HG03521 (cell line): ENCODE results near the gene NANOGP8.

Source experiments
- ATAC-seq: cut with Tn5 transposase; IDR thresholded peaks from one replicate; pipeline ENCODE4 v1.9.1; 2021; ENCODE audit warnings: mild to moderate bottlenecking, moderate library complexity; ENCODE audit not compliant: unreplicated experiment

Gene NANOGP8

GRCh38 chr15:35061161-35061824 is 23.8 kb downstream of the NANOGP8 start:
- ATAC-seq, result no peak

- ATAC-seq, result no peak
Observed at GRCh38 chr15:35060591-35060990, 24.5 kb downstream of the NANOGP8 start.

DNA sequence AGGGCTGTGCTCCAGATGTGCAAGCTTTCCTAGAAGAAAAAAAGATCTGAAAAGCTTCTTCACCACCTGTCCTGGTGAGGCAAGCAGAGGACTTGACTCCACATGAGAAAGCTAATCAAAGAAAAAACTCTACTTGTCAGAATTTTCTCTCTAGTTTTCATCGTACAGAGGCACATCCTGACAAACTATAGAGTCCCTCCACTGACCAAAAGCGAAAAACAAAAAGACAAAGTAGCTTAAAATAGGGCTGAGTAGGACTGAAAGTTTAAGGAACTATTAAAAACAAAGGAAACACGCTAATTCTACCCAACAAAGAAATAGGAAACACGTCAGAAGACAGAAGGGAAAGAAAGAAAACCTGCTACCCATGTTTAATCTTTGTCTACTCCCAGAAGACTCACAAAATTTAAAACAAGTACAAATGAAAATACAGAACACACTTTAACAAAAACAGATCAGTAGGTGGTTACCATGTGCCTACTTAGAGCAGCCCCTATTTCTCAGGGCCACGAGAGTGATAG is 26.5 kb downstream of the NANOGP8 start:
- ATAC-seq, result no peak

DNA sequence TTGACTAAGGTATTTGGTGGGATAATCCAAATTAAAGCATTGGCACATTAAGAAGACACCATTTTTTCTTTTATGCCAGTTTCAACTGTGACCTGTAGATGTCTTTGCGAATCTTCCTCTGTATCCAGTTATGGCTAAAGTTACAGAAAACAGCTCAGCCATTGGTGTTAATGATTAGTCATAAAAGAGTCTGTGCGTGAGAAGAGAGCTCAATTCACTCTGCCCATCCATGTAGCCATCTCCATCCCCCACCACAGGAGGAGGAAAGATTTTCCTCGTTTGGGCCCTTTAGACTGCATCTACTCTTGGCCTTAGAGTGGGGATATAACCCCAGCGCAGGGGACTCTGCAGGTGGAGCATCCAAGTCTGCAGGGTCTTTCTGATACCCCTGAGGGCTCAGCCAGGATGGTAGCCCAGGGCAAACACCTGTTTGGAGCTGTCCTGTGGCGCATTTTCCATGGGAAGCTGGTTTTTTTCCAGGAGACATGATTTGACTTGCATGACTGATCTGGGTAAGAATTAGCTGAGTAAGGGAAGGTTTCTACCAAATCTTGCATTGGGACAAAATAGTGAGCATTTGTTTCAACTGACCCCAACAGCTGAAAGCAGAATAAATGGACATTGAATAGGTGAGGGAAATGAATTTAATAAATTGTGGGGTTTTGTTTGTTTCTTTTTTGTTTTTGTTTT is 29.5 kb downstream of the NANOGP8 start:
- ATAC-seq, result no peak

- ATAC-seq, result no peak
Observed at GRCh38 chr15:35054380-35054779, 30.7 kb downstream of the NANOGP8 start.

- no peak for ATAC-seq
Observed at GRCh38 chr15:35047996-35048395, 37.1 kb downstream of the NANOGP8 start.

DNA sequence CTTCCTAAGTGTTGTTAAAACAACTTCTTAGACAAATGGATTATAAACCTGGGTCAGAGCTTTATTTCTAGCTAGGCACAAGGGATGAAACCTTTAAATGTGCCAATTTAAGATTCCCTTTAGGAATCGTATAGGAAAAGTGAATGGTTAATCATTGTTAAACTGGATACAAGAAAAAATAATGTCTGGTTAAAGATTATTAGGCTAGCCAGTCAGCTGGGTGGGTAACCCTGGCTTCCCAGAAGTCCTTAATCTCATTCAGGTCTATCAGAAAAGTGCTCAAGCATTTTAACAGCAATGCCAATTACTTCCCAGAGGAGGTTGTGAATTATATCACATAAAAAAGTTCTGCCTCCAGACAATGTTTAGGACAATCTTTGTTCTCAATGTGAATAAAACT is 37.6 kb downstream of the NANOGP8 start:
- no peak for ATAC-seq

DNA sequence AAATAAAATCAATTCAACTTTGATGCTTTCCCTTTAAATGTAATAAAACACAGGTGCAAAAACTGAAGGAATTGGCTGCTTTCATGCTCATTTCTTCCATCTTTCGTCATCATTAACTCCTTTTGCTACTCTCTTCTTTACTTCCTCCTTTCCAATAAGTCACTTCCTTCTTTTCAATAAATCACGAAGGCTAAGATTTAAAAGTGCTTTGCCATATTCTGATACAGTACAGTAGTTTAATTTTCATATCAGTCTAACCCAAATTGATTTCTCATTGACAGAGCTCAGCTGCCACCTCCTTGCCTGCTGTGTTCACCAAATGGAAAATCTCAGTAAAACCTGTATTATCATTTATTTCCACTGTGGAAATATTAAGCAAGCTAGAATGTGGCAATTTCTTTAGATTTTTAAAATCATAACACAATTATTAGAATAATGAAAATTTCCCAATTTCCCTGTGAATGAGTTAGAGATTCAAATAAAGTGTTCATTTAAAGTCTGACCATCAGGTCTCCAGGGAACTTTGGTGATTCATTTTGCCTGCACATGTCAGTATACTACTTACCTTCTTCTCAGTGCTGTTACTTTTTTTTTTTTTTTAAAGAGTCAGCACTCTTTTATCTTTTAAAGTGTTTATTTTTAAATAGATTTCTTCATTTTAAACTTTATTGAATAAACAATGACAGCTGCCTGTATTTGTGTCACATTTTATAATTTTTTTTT is 41.6 kb downstream of the NANOGP8 start:
- no peak for ATAC-seq

DNA sequence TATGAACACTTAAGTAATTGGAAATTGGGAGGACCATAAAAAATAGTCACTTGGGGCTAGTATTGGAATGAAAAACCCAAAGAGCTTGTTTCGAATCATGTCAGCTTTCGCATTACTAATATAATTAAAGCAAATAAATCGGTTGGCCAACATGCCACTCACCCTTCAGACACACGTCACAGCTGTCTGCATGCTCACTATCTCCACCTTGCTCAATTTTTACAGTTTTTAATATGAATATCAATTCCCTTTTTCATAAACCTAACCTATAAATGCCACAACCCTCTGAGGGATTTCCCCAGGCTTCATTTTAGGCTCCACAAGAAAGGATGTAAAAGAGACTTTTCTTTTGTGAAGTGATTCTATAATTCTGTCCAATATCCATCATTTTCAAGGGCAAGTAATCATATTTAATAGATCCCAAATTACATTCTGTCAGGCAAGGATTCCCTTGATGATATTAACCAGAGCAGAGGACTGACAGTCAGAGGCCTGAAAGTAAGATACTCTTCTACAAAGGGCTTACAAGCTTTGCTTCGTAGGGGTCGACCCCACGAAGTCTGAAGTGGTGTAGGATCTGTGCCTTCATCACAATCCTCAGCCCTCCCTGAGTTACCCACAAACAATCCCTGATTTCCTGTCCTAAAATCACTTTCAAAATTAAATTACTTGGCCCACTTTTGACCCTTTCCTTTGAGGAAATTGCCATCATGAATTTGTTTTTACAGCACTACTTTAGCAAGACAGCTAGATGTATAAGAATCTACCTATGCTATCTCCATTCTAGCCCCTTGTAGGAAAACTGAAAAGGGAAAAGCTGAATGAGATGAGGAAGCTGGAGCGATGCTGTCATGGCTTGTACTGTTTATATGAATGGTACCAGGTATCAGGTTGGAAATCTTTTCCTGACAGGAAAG is 44.5 kb downstream of the NANOGP8 start:
- no peak for ATAC-seq

- no peak for ATAC-seq
Observed at GRCh38 chr15:35038626-35039451, 46.3 kb downstream of the NANOGP8 start.
